T-cell (primary cell): ENCODE results near the gene PLEKHG5. TPM values are rescaled to one million over a fixed set of nuclear protein-coding genes. Genes with fewer than 3 reads are reported as not detected.

Source experiments
- ATAC-seq, 4 experiments: fragments of 200-7000 bp in 3 of 4; fragments of 150-1000 bp in 1 of 4; cut with Tn5 transposase; replicated peaks in 1 of 4; 1 replicate in 3 of 4; 2 replicates in 1 of 4; pipeline ENCODE4 v1.10.0; 2021; ENCODE audit warnings: moderate library complexity in 3 of 4, mild to moderate bottlenecking in 2 of 4, moderate number of reproducible peaks in 1 of 4
- CTCF ChIA-PET, 2 donors: fragments of 300-600 bp; sonication (Branson Sonifier 250); formaldehyde crosslinking; loops; one replicate each; lab custom pipeline; 2022; ENCODE audit warnings: antibody characterized with exemption in 2 of 2; lab: Charles Lee
- POLR2A ChIA-PET, 2 donors: fragments of 300-600 bp; sonication (Branson Sonifier 250); formaldehyde crosslinking; loops; one replicate each; lab custom pipeline; 2022; ENCODE audit warnings: antibody characterized with exemption in 2 of 2; lab: Charles Lee
- DNase-seq, 35 experiments: peaks; one replicate each; pipeline versions ENCODE4 v3.0.0 to v3.0.0-alpha.2; 2013 to 2023
- H3K27ac ChIP-seq: one replicate; pipeline ENCODE4 v1.5.1; 2013; ENCODE audit warnings: low read length
- H3K27me3 ChIP-seq, 2 experiments: replicated peaks in 1 of 2; 1 replicate in 1 of 2; 2 replicates in 1 of 2; pipeline versions ENCODE4 v1.6.1 to v1.7.0; 2013; ENCODE audit warnings: low read length in 1 of 2, mixed read lengths in 1 of 2; ENCODE audit not compliant: control insufficient read depth in 2 of 2, insufficient read depth in 2 of 2; ENCODE audit errors: extremely low read depth in 1 of 2
- H3K36me3 ChIP-seq, 2 donors: 1 replicate in 1 of 2; 2 replicates in 1 of 2; pipeline versions ENCODE4 v1.6.1 to v1.7.0; 2013; ENCODE audit warnings: low read length in 1 of 2; ENCODE audit not compliant: control insufficient read depth in 2 of 2, insufficient read depth in 1 of 2; ENCODE audit errors: extremely low read depth in 1 of 2
- H3K4me1 ChIP-seq, 2 experiments: 1 replicate in 1 of 2; 2 replicates in 1 of 2; pipeline versions ENCODE4 v1.6.1 to v1.7.0; 2013; ENCODE audit warnings: low read length in 2 of 2, mixed read lengths in 1 of 2; ENCODE audit not compliant: insufficient read depth in 2 of 2, control insufficient read depth in 1 of 2; ENCODE audit errors: extremely low read depth in 1 of 2
- H3K4me3 ChIP-seq, 2 donors: 1 replicate in 1 of 2; 2 replicates in 1 of 2; pipeline versions ENCODE4 v1.5.1 to v1.7.0; 2013; ENCODE audit warnings: mild to moderate bottlenecking in 2 of 2, low read length in 1 of 2, moderate library complexity in 1 of 2; ENCODE audit not compliant: control insufficient read depth in 1 of 2; ENCODE audit errors: extremely low read depth in 1 of 2
- H3K9me3 ChIP-seq: 2 replicates; pipeline ENCODE4 v1.7.0; 2013
- H3K27ac Mint-ChIP-seq, 2 donors: one replicate each; pipeline ENCODE4 v1.8.0; 2020 to 2021; ENCODE audit warnings: mild to moderate bottlenecking in 2 of 2, mixed read lengths in 2 of 2
- H3K27me3 Mint-ChIP-seq, 2 donors: one replicate each; pipeline ENCODE4 v1.8.0; 2021 to 2022; ENCODE audit warnings: mixed read lengths in 2 of 2
- H3K36me3 Mint-ChIP-seq: one replicate; pipeline ENCODE4 v1.8.0; 2021; ENCODE audit warnings: mixed read lengths
- H3K4me1 Mint-ChIP-seq, 3 donors: one replicate each; pipeline ENCODE4 v1.8.0; 2020 to 2022; ENCODE audit warnings: mixed read lengths in 3 of 3, mild to moderate bottlenecking in 1 of 3
- H3K4me3 Mint-ChIP-seq, 3 donors: one replicate each; pipeline ENCODE4 v1.8.0; 2020 to 2022; ENCODE audit warnings: mild to moderate bottlenecking in 3 of 3, mixed read lengths in 3 of 3, moderate library complexity in 3 of 3
- H3K9me3 Mint-ChIP-seq, 3 donors: one replicate each; pipeline ENCODE4 v1.8.0; 2020 to 2022; ENCODE audit warnings: mixed read lengths in 3 of 3
- WGBS: methylation state at CpG from one replicate; pipeline ENCODE4 v1.1.5; 2013; ENCODE audit warnings: missing lambda C conversion rate; ENCODE audit not compliant: insufficient coverage; 5-methylcytosine and 5-hydroxymethylcytosine counted together
- total RNA-seq, 35 experiments: library from RNA in 6 of 35; stranded (reverse) in 6 of 35; fragments of 120-200 nt in 1 of 35; gene quantifications; one replicate each; pipeline versions ENCODE4 v1.2.1 to v1.2.4 and lab custom pipeline; 2013 to 2026

Gene PLEKHG5
- total RNA-seq, 5 donors from 2014 or later (not counting 1 experiment from before 2014, with no cell fraction given), result 7.1 to 18.2 (median 8.4) TPM

GRCh38 chr1:6508816-6509189, 17.3 kb upstream of the PLEKHG5 start:
- ChIA-PET POLR2A (no interaction called here), CTCF (interaction anchor here in 1 of 2 donors (0.6 kb wide), 1 partner anchor 29 kb away, joined by 6 read pairs; no protein-coding TSS in a partner anchor)
- Mint-ChIP-seq H3K9me3 (no peaks in the 10 kb centered on the region), H3K4me1 (no peaks in the 10 kb centered on the region), H3K27ac (no peak overlapping the region), H3K36me3 (no peaks in the 10 kb centered on the region), H3K4me3 (no peak overlapping the region), H3K27me3 (peaks cover 6 to 9% of the 10 kb centered on the region in 2 donors)
- WGBS, result 85% methylated on average over 11 of the region's 11 CpGs
- Histone ChIP-seq H3K4me1 (no peaks in the 10 kb centered on the region), H3K27ac (no peak overlapping the region), H3K4me3 (no peak overlapping the region), H3K9me3 (no peaks in the 10 kb centered on the region), H3K36me3 (no peaks in the 10 kb centered on the region), H3K27me3 (peaks cover 0 to 49% of the 10 kb centered on the region in 2 experiments)
- no peak for ATAC-seq
- DNase-seq, result no peak

DNA sequence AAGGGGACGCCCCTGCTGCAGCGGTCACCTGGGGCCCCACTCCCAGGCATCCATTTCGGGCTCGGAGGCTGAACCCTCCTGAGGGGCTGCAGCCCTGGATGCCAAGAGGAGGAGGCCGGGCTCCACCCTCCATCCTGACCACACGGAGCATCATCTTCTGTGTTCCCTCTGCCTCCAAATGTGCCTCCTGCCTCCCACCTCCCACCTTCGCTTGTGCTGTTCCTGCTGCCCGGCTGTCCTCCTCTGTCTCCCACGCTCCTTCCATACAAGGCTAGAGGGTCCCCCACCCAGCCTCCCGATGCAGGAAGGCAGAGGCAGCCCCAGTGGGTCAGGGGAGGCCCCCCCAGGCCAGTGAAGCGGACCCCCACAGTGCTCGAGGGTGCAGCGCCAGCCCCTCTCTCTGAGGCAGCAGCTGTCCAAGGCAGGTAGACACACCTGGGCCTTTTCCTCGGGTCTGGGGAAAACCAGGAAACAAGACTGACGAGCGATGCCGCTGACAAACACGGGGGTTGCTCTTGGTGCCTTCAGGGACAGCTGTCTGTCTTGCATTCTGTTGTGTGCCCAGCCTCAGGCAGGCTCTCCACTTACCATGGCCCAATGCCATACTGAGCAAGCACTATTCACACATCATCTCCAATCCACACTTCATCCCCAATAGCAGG, 16.8 kb upstream of the PLEKHG5 start:
- Mint-ChIP-seq H3K36me3 (no peaks in the 10 kb centered on the region), H3K27ac (no peak overlapping the region), H3K9me3 (no peaks in the 10 kb centered on the region), H3K4me1 (no peaks in the 10 kb centered on the region), H3K27me3 (peaks cover 6 to 9% of the 10 kb centered on the region in 2 donors), H3K4me3 (no peak overlapping the region)
- Histone ChIP-seq H3K4me3 (no peak overlapping the region), H3K27me3 (peaks cover 0 to 49% of the 10 kb centered on the region in 2 experiments), H3K9me3 (no peaks in the 10 kb centered on the region), H3K27ac (no peak overlapping the region), H3K36me3 (no peaks in the 10 kb centered on the region), H3K4me1 (no peaks in the 10 kb centered on the region)
- 77% methylated on average over 13 of the region's 18 CpGs for WGBS
- ChIA-PET POLR2A (no interaction called here), CTCF (interaction anchor here in 1 of 2 donors (0.6 kb wide), 1 partner anchor 29 kb away, joined by 6 read pairs; no protein-coding TSS in a partner anchor)
- ATAC-seq, result no peak
- no peak for DNase-seq

GRCh38 chr1:6507461-6507911, 16.0 kb upstream of the PLEKHG5 start:
- Histone ChIP-seq H3K36me3 (no peaks in the 10 kb centered on the region), H3K4me1 (no peaks in the 10 kb centered on the region), H3K4me3 (no peak overlapping the region), H3K9me3 (no peaks in the 10 kb centered on the region), H3K27me3 (peaks cover 0 to 52% of the 10 kb centered on the region in 2 experiments), H3K27ac (no peak overlapping the region)
- H3K4me1 Mint-ChIP-seq, result no peaks in the 10 kb centered on the region
- no peaks in the 10 kb centered on the region for H3K36me3 Mint-ChIP-seq
- WGBS, result 77% methylated on average over 12 of the region's 12 CpGs
- CTCF ChIA-PET, result no interaction called here
- H3K4me3 Mint-ChIP-seq, result no peak overlapping the region
- ATAC-seq, result no peak
- H3K9me3 Mint-ChIP-seq, result no peaks in the 10 kb centered on the region
- H3K27me3 Mint-ChIP-seq, result peaks cover 6 to 9% of the 10 kb centered on the region in 2 donors
- no peak for DNase-seq
- POLR2A ChIA-PET, result no interaction called here
- H3K27ac Mint-ChIP-seq, result no peak overlapping the region

GRCh38 chr1:6507037-6507428, 15.6 kb upstream of the PLEKHG5 start:
- H3K27ac ChIP-seq, result no peak overlapping the region

DNA sequence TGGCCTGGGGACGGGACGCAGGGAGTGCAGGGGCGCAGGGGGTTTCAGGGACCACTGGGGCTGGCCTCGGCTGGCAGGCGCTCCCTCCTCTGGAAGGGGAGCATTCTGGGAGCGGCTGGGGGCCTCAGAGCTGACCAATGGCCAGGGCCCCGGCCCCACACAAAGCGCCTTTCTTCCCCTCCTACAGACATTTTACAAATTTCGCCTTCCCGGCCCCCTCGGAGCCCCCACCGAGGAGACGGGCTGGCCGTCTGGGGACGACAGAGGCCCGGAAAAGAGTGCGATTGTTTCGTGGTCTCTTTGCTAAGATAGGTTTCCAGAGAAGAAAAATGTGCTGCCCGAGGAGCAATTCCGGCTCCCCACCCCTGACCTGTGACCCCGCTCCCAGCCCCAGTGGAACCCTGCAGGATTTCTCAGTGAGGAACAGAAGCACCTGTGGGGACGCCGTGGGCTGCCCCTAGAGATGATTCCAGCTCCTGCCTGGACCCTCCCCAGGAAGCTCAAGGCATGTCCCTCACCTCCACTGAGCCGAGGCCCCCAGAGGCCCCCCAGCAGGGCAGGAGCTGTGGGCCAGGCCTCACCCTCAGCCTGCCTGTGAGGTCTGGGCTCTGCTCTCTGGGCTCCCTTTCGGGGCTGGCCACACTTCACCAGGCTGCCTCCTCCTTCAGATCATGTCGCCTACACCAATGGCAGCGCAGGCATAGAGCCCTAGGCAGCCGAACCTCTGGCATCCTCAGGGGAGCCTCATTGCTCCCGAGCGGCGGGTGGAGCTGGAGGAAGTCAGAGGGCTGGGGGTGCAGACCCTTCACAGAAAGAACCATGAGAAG, 15.0 kb upstream of the PLEKHG5 start:
- ChIA-PET CTCF (no interaction called here), POLR2A (no interaction called here)
- H3K27ac Mint-ChIP-seq, result no peak overlapping the region
- H3K27me3 Mint-ChIP-seq, result peaks cover 6 to 9% of the 10 kb centered on the region in 2 donors
- no peak for DNase-seq
- 90% methylated on average over 25 of the region's 31 CpGs for WGBS
- no peak for ATAC-seq
- Histone ChIP-seq H3K9me3 (no peaks in the 10 kb centered on the region), H3K4me3 (no peak overlapping the region), H3K36me3 (no peaks in the 10 kb centered on the region), H3K27ac (no peak overlapping the region), H3K27me3 (peaks cover 0 to 59% of the 10 kb centered on the region in 2 experiments), H3K4me1 (no peaks in the 10 kb centered on the region)
- H3K9me3 Mint-ChIP-seq, result no peaks in the 10 kb centered on the region
- H3K4me1 Mint-ChIP-seq, result no peaks in the 10 kb centered on the region
- no peaks in the 10 kb centered on the region for H3K36me3 Mint-ChIP-seq
- no peak overlapping the region for H3K4me3 Mint-ChIP-seq

More at GRCh38 chr1:6507037-6507428, 15.6 kb upstream of the PLEKHG5 start:
- POLR2A ChIA-PET, result no interaction called here
- H3K9me3 Mint-ChIP-seq, result no peaks in the 10 kb centered on the region
- no peak for DNase-seq
- ATAC-seq, result no peak
- no peak overlapping the region for H3K27ac Mint-ChIP-seq
- H3K36me3 ChIP-seq, result no peaks in the 10 kb centered on the region
- H3K27me3 ChIP-seq, result peaks cover 0 to 55% of the 10 kb centered on the region in 2 experiments
- H3K4me3 Mint-ChIP-seq, result no peak overlapping the region
- CTCF ChIA-PET, result no interaction called here
- H3K9me3 ChIP-seq, result no peaks in the 10 kb centered on the region
- peaks cover 6 to 9% of the 10 kb centered on the region in 2 donors for H3K27me3 Mint-ChIP-seq
- 49% methylated on average over 6 of the region's 7 CpGs for WGBS
- no peaks in the 10 kb centered on the region for H3K36me3 Mint-ChIP-seq
- no peak overlapping the region for H3K4me3 ChIP-seq
- no peaks in the 10 kb centered on the region for H3K4me1 Mint-ChIP-seq
- no peaks in the 10 kb centered on the region for H3K4me1 ChIP-seq

- POLR2A ChIA-PET, result no interaction called here
- CTCF ChIA-PET, result no interaction called here
- Histone ChIP-seq H3K4me3 (no peak overlapping the region), H3K36me3 (no peaks in the 10 kb centered on the region), H3K27ac (no peak overlapping the region), H3K9me3 (no peaks in the 10 kb centered on the region), H3K27me3 (peaks cover 0 to 62% of the 10 kb centered on the region in 2 experiments), H3K4me1 (no peaks in the 10 kb centered on the region)
- Mint-ChIP-seq H3K36me3 (no peaks in the 10 kb centered on the region), H3K4me1 (no peaks in the 10 kb centered on the region), H3K9me3 (no peaks in the 10 kb centered on the region), H3K27ac (no peak overlapping the region), H3K27me3 (peaks cover 6 to 11% of the 10 kb centered on the region in 2 donors), H3K4me3 (no peak overlapping the region)
- 85% methylated on average over 27 of the region's 31 CpGs for WGBS
- DNase-seq (no peak), ATAC-seq (no peak)
Measured at GRCh38 chr1:6505367-6506209, 14.1 kb upstream of the PLEKHG5 start.
